Chondrocyte (in vitro differentiated cells): ENCODE data around the gene GPNMB. TPM values are rescaled to one million over a fixed set of nuclear protein-coding genes. Genes with fewer than 3 reads are reported as not detected.

Experiments
- DNase-seq: peaks from one replicate; pipeline ENCODE4 v3.0.0; 2021; ENCODE audit warnings: mixed read lengths, low spot score
- H3K27ac Mint-ChIP-seq: one replicate; pipeline ENCODE4 v1.8.0; 2021; ENCODE audit warnings: mild to moderate bottlenecking, moderate library complexity, mixed read lengths; ENCODE audit not compliant: unreplicated experiment
- H3K27me3 Mint-ChIP-seq: 2 replicates; pipeline ENCODE4 v1.8.0; 2021; ENCODE audit warnings: low read depth, mixed read lengths
- H3K36me3 Mint-ChIP-seq: 2 replicates; pipeline ENCODE4 v1.8.0; 2021; ENCODE audit warnings: low read depth, mixed read lengths
- H3K4me1 Mint-ChIP-seq: 2 replicates; pipeline ENCODE4 v1.8.0; 2021; ENCODE audit warnings: low read depth, mild to moderate bottlenecking, mixed read lengths
- H3K4me3 Mint-ChIP-seq: one replicate; pipeline ENCODE4 v1.8.0; 2021; ENCODE audit warnings: mild to moderate bottlenecking, moderate library complexity, mixed read lengths; ENCODE audit not compliant: unreplicated experiment
- H3K9me3 Mint-ChIP-seq: 2 replicates; pipeline ENCODE4 v1.8.0; 2021; ENCODE audit warnings: low read depth, mixed read lengths
- CTCF ChIP-seq: fragments of 200-600 bp; sonication (generic); IDR thresholded peaks from 2 replicates; pipeline ENCODE4 v1.5.0; 2021; ENCODE audit warnings: antibody characterized with exemption, mild to moderate bottlenecking, moderate library complexity
- total RNA-seq: library from RNA; stranded (reverse); gene quantifications from 3 replicates; pipeline ENCODE4 v1.2.1, GENCODE V29; 2021

GPNMB gene
- total RNA-seq, 1 donor from 2014 or later: 139 TPM

GRCh38 chr7:23283086-23283485, 36.5 kb downstream of the GPNMB start:
- no peak for DNase-seq

GRCh38 chr7:23284871-23285270, 38.3 kb downstream of the GPNMB start:
- Mint-ChIP-seq H3K36me3 (no peaks in the 10 kb centered on the region), H3K27ac (no peak overlapping the region), H3K27me3 (no peaks in the 10 kb centered on the region), H3K4me3 (no peak overlapping the region), H3K9me3 (no peaks in the 10 kb centered on the region), H3K4me1 (no peaks in the 10 kb centered on the region)
- no peak for TF ChIP-seq CTCF
- no peak for DNase-seq

More at GRCh38 chr7:23283086-23283485, 36.5 kb downstream of the GPNMB start:
- no peak for TF ChIP-seq CTCF
- Mint-ChIP-seq H3K36me3 (no peaks in the 10 kb centered on the region), H3K9me3 (no peaks in the 10 kb centered on the region), H3K4me1 (no peaks in the 10 kb centered on the region), H3K4me3 (no peak overlapping the region), H3K27ac (no peak overlapping the region), H3K27me3 (no peaks in the 10 kb centered on the region)

GRCh38 chr7:23285657-23286646, 39.4 kb downstream of the GPNMB start:
- no peaks in the 10 kb centered on the region for H3K27me3 Mint-ChIP-seq
- no peaks in the 10 kb centered on the region for H3K4me1 Mint-ChIP-seq
- H3K36me3 Mint-ChIP-seq: no peaks in the 10 kb centered on the region
- DNase-seq: no peak
- H3K9me3 Mint-ChIP-seq: no peaks in the 10 kb centered on the region
- no peak overlapping the region for H3K27ac Mint-ChIP-seq
- no peak for TF ChIP-seq CTCF
- no peak overlapping the region for H3K4me3 Mint-ChIP-seq

GRCh38 chr7:23287612-23288011, 41.0 kb downstream of the GPNMB start:
- Mint-ChIP-seq H3K4me3 (no peak overlapping the region), H3K27me3 (no peaks in the 10 kb centered on the region), H3K9me3 (no peaks in the 10 kb centered on the region), H3K4me1 (no peaks in the 10 kb centered on the region), H3K36me3 (no peaks in the 10 kb centered on the region), H3K27ac (no peak overlapping the region)
- TF ChIP-seq CTCF: no peak
- no peak for DNase-seq

GRCh38 chr7:23290993-23291392, 44.4 kb downstream of the GPNMB start:
- Mint-ChIP-seq H3K27ac (no peak overlapping the region), H3K9me3 (no peaks in the 10 kb centered on the region)
- DNase-seq: no peak

More at GRCh38 chr7:23290993-23291392, 44.4 kb downstream of the GPNMB start:
- Mint-ChIP-seq H3K4me1 (peaks cover 12% of the 10 kb centered on the region), H3K4me3 (no peak overlapping the region), H3K27me3 (no peaks in the 10 kb centered on the region), H3K36me3 (no peaks in the 10 kb centered on the region)
- no peak for TF ChIP-seq CTCF
